Liver (tissue), 9 donors: ENCODE data around the gene CHST1. TPM values are rescaled to one million over a fixed set of nuclear protein-coding genes. Genes with fewer than 3 reads are reported as not detected.

Experiments
- DNase-seq: peaks from one replicate; pipeline ENCODE4 v3.0.0-alpha.2; 2017; ENCODE audit warnings: low spot score
- H3K27ac ChIP-seq, 2 donors: one replicate each; pipeline ENCODE4 v1.7.0; 2013; ENCODE audit warnings: inconsistent platforms in 2 of 2, low read length in 2 of 2, control low read depth in 1 of 2, low read depth in 1 of 2, mild to moderate bottlenecking in 1 of 2
- H3K27me3 ChIP-seq, 4 donors: one replicate each; pipeline versions ENCODE4 v1.6.1 to v1.7.0; 2013; ENCODE audit warnings: low read length in 3 of 4, inconsistent platforms in 1 of 4, mild to moderate bottlenecking in 1 of 4, moderate library complexity in 1 of 4; ENCODE audit not compliant: control insufficient read depth in 4 of 4, insufficient read depth in 4 of 4
- H3K36me3 ChIP-seq, 4 donors: one replicate each; pipeline versions ENCODE4 v1.6.1 to v1.7.0; 2013; ENCODE audit warnings: low read length in 3 of 4, mild to moderate bottlenecking in 3 of 4, low read depth in 1 of 4, moderate library complexity in 1 of 4; ENCODE audit not compliant: control insufficient read depth in 4 of 4, insufficient read depth in 3 of 4
- H3K4me1 ChIP-seq, 4 donors: one replicate each; pipeline versions ENCODE4 v1.6.1 to v1.7.0; 2013; ENCODE audit warnings: low read length in 3 of 4, mild to moderate bottlenecking in 3 of 4, moderate library complexity in 1 of 4; ENCODE audit not compliant: control insufficient read depth in 4 of 4, insufficient read depth in 4 of 4
- H3K4me3 ChIP-seq, 3 donors: one replicate each; pipeline versions ENCODE4 v1.6.1 to v1.7.0; 2013; ENCODE audit warnings: low read length in 3 of 3, control low read depth in 1 of 3, low read depth in 1 of 3, mild to moderate bottlenecking in 1 of 3
- H3K9ac ChIP-seq, 2 donors: one replicate each; pipeline ENCODE4 v1.7.0; 2013; ENCODE audit warnings: low read length in 2 of 2, mild to moderate bottlenecking in 2 of 2, moderate library complexity in 2 of 2, control low read depth in 1 of 2, low read depth in 1 of 2
- H3K9me3 ChIP-seq, 4 donors: one replicate each; pipeline versions ENCODE4 v1.6.1 to v1.7.0; 2013; ENCODE audit warnings: low read length in 3 of 4; ENCODE audit not compliant: control insufficient read depth in 4 of 4
- ATF3 ChIP-seq: IDR thresholded peaks from 2 replicates; pipeline ENCODE4 v1.6.1; 2016; ENCODE audit warnings: antibody characterized with exemption
- CTCF ChIP-seq: fragments of 150-350 bp; IDR thresholded peaks from 2 replicates; pipeline ENCODE4 v1.5.1; 2017; ENCODE audit warnings: improper control_type of control experiment, low read depth, low read length; ENCODE audit not compliant: missing input control
- FOXA1 ChIP-seq: IDR thresholded peaks from 2 replicates; pipeline ENCODE4 v1.6.1; 2016; ENCODE audit warnings: antibody characterized with exemption
- FOXA2 ChIP-seq: IDR thresholded peaks from 2 replicates; pipeline ENCODE4 v1.6.1; 2016; ENCODE audit warnings: antibody characterized with exemption
- GABPA ChIP-seq, 2 donors: IDR thresholded peaks in 1 of 2; conservative IDR thresholded peaks in 1 of 2; 2 replicates each; pipeline ENCODE4 v1.6.1; 2016; ENCODE audit warnings: antibody characterized with exemption in 2 of 2, mild to moderate bottlenecking in 1 of 2, moderate library complexity in 1 of 2
- HNF4A ChIP-seq, 2 donors: conservative IDR thresholded peaks; 2 replicates each; pipeline ENCODE4 v1.6.1; 2016; ENCODE audit warnings: antibody characterized with exemption in 2 of 2, mild to moderate bottlenecking in 2 of 2
- JUND ChIP-seq, 2 donors: IDR thresholded peaks; 2 replicates each; pipeline ENCODE4 v1.6.1; 2016; ENCODE audit warnings: antibody characterized with exemption in 2 of 2
- MAX ChIP-seq: IDR thresholded peaks from 2 replicates; pipeline ENCODE4 v1.6.1; 2016; ENCODE audit warnings: antibody characterized with exemption
- NR2F2 ChIP-seq: IDR thresholded peaks from 2 replicates; pipeline ENCODE4 v1.6.1; 2016; ENCODE audit warnings: antibody characterized with exemption
- REST ChIP-seq: IDR thresholded peaks from 2 replicates; pipeline ENCODE4 v1.6.1; 2016; ENCODE audit warnings: antibody characterized with exemption, mild to moderate bottlenecking
- RXRA ChIP-seq, 2 donors: IDR thresholded peaks; 2 replicates each; pipeline ENCODE4 v1.6.1; 2017 to 2018; ENCODE audit warnings: antibody characterized with exemption in 2 of 2, mild to moderate bottlenecking in 1 of 2
- TAF1 ChIP-seq: conservative IDR thresholded peaks from 2 replicates; pipeline ENCODE4 v1.6.1; 2016; ENCODE audit warnings: antibody characterized with exemption, mild to moderate bottlenecking
- YY1 ChIP-seq: IDR thresholded peaks from 2 replicates; pipeline ENCODE4 v1.6.1; 2016; ENCODE audit warnings: antibody characterized with exemption, mild to moderate bottlenecking
- ZBTB33 ChIP-seq: IDR thresholded peaks from 2 replicates; pipeline ENCODE4 v1.6.1; 2016; ENCODE audit warnings: antibody characterized with exemption
- WGBS: extraction: QIAGEN DNeasy Blood & Tissue Kit; methylation state at CpG from one replicate; pipeline ENCODE4 v1.1.7; 2013; 5-methylcytosine and 5-hydroxymethylcytosine counted together
- polyA plus RNA-seq, 2 donors: library from polyadenylated mRNA; stranded (reverse) in 1 of 2; unstranded in 1 of 2; fragments of 200-250 nt in 1 of 2; fragments of >200 nt in 1 of 2; fragmentation: Nextera tagmentation in 1 of 2; extraction: Ambion mirVana in 1 of 2; gene quantifications; one replicate each; pipeline versions ENCODE4 v1.2.1 to v1.2.3, GENCODE V29; 2013 to 2015
- total RNA-seq, 2 donors: library from RNA; depleted of rRNA; stranded (reverse); fragments of >200 nt; gene quantifications; one replicate each; pipeline ENCODE4 v1.2.3, GENCODE V29; 2014
- donor health status: healthy.
- donor health status: healthy.
- donor health status: healthy.
- donor health status: healthy.
- donor health status: healthy.

Gene CHST1
- total and polyA plus RNA-seq, 4 donors: 0.23 to 0.81 (median 0.45) TPM

GRCh38 chr11:45683271-45684058, 18.0 kb upstream of the CHST1 start (continued):
- no peak for TF ChIP-seq REST
- TF ChIP-seq FOXA1: no peak

- 80% methylated on average over 7 of the region's 7 CpGs for WGBS
- H3K9ac ChIP-seq: no peak overlapping the region
- no peak for DNase-seq
Observed at GRCh38 chr11:45679806-45680205, 14.4 kb upstream of the CHST1 start.

GRCh38 chr11:45678976-45679375, 13.6 kb upstream of the CHST1 start:
- 73% methylated on average over 7 of the region's 7 CpGs for WGBS
- no peak for DNase-seq
- H3K9me3 ChIP-seq: no peaks in the 10 kb centered on the region
- H3K27ac ChIP-seq: no peak overlapping the region
- no peaks in the 10 kb centered on the region for H3K36me3 ChIP-seq
- no peaks in the 10 kb centered on the region for H3K27me3 ChIP-seq
- no peak for TF ChIP-seq TAF1
- TF ChIP-seq ZBTB33: no peak
- no peak for TF ChIP-seq CTCF
- no peak for TF ChIP-seq MAX
- no peak for TF ChIP-seq ATF3
- TF ChIP-seq FOXA2: no peak
- H3K4me3 ChIP-seq: no peak overlapping the region
- H3K4me1 ChIP-seq: no peaks in the 10 kb centered on the region
- H3K9ac ChIP-seq: no peak overlapping the region

More at GRCh38 chr11:45679806-45680205, 14.4 kb upstream of the CHST1 start:
- Histone ChIP-seq H3K4me1 (no peaks in the 10 kb centered on the region), H3K9me3 (no peaks in the 10 kb centered on the region), H3K27me3 (no peaks in the 10 kb centered on the region), H3K27ac (no peak overlapping the region), H3K36me3 (no peaks in the 10 kb centered on the region), H3K4me3 (no peak overlapping the region)
- TF ChIP-seq FOXA2: no peak
- TF ChIP-seq JUND (IDR thresholded peaks at IDR 0.05): no peak
- no peak for TF ChIP-seq HNF4A (conservative IDR thresholded peaks at IDR 0.05)
- no peak for TF ChIP-seq YY1
- no peak for TF ChIP-seq ZBTB33
- TF ChIP-seq GABPA (IDR thresholded peaks at IDR 0.05 in 1 of 2, conservative IDR thresholded peaks at IDR 0.05 in 1 of 2): no peak
- TF ChIP-seq RXRA (IDR thresholded peaks at IDR 0.05): no peak
- no peak for TF ChIP-seq NR2F2
